OCI-LY1 (cell line): ENCODE data around the gene OR6B1.

ENCODE experiments used
- EZH2 ChIP-seq: fragments of 200-600 bp; sonication (generic), shearing (Covaris generic); IDR thresholded peaks from 2 replicates; pipeline ENCODE4 v1.8.0; 2017; ENCODE audit warnings: borderline replicate concordance, mixed run types, mild to moderate bottlenecking, antibody characterized with exemption, low read length, moderate library complexity, mixed read lengths
- TF ChIP-seq, protein P1 (sequence below): fragments of 200-600 bp; sonication (generic), shearing (Covaris generic); IDR thresholded peaks from 2 replicates; pipeline ENCODE4 v1.5.1; 2017; ENCODE audit warnings: mild to moderate bottlenecking, antibody characterized with exemption, low read length, moderate library complexity, mixed read lengths

- TF ChIP-seq, protein P1, sequence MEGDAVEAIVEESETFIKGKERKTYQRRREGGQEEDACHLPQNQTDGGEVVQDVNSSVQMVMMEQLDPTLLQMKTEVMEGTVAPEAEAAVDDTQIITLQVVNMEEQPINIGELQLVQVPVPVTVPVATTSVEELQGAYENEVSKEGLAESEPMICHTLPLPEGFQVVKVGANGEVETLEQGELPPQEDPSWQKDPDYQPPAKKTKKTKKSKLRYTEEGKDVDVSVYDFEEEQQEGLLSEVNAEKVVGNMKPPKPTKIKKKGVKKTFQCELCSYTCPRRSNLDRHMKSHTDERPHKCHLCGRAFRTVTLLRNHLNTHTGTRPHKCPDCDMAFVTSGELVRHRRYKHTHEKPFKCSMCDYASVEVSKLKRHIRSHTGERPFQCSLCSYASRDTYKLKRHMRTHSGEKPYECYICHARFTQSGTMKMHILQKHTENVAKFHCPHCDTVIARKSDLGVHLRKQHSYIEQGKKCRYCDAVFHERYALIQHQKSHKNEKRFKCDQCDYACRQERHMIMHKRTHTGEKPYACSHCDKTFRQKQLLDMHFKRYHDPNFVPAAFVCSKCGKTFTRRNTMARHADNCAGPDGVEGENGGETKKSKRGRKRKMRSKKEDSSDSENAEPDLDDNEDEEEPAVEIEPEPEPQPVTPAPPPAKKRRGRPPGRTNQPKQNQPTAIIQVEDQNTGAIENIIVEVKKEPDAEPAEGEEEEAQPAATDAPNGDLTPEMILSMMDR = no peak
- TF ChIP-seq EZH2 = no peak
Measured at GRCh38 chr7:144035385-144035784, 35.3 kb downstream of the OR6B1 start.
